HCT116 (cell line): Measurements from ENCODE around the gene KCNH5. TPM values are rescaled to one million over a fixed set of nuclear protein-coding genes. Genes with fewer than 3 reads are reported as not detected.

Source experiments
- ATAC-seq: fragments of 200-7000 bp; cut with Tn5 transposase; 2 replicates; pipeline ENCODE4 v1.9.1; 2020; ENCODE audit warnings: mild to moderate bottlenecking, moderate library complexity
- BruUV-seq: library from RNA; stranded (reverse); fragments of 400-500 nt; replicated peaks from 2 replicates; lab custom pipeline; 2021; lab: Mats Ljungman, UMichigan
- CTCF ChIA-PET: fragments of 300-600 bp; sonication (Branson Sonifier 250); formaldehyde crosslinking; loops from one replicate; lab custom pipeline; 2021; ENCODE audit warnings: antibody characterized with exemption; lab: Charles Lee
- POLR2A ChIA-PET: fragments of 300-600, 350-600 bp; sonication (Branson Sonifier 250); formaldehyde crosslinking; loops from one replicate; lab custom pipeline; 2021; ENCODE audit warnings: antibody characterized with exemption; lab: Charles Lee
- RAD21 ChIA-PET, 2 experiments: fragments of 300-600 bp; sonication (Branson Sonifier 250); formaldehyde crosslinking; loops; one replicate each; lab custom pipeline; 2023; ENCODE audit warnings: low total read pairs in 2 of 2; ENCODE audit not compliant: uncharacterized antibody in 2 of 2, unreplicated experiment in 2 of 2, low non-redundant PET in 1 of 2; lab: Charles Lee
- DNase-seq: peaks from one replicate; pipeline ENCODE4 v3.0.0-alpha.2; 2010; ENCODE audit warnings: low read depth, low spot score
- H2AFZ ChIP-seq: fragments of 200-600 bp; shearing (Covaris generic), sonication (generic); 2 replicates; pipeline ENCODE4 v1.6.1; 2017; ENCODE audit warnings: low read depth, mixed run types, mixed read lengths, antibody characterized with exemption, low read length; ENCODE audit not compliant: poor library complexity, severe bottlenecking
- H3K27ac ChIP-seq: 2 replicates; pipeline ENCODE4 v1.5.1; 2012; ENCODE audit warnings: low read depth, low read length
- H3K27me3 ChIP-seq: fragments of 200-600 bp; sonication (generic); 2 replicates; pipeline ENCODE4 v1.6.1; 2016; ENCODE audit warnings: mixed run types, low read length, mixed read lengths; ENCODE audit not compliant: insufficient read depth
- H3K36me3 ChIP-seq, 2 experiments: fragments of 200-500 bp in 1 of 2; fragments of 200-600 bp in 1 of 2; sonication (Bioruptor generic) in 1 of 2; sonication (generic) in 1 of 2; 2 replicates each; pipeline versions ENCODE4 v1.5.1 to v1.6.1; 2014 to 2016; ENCODE audit warnings: low read length in 2 of 2, inconsistent platforms in 1 of 2, mixed read lengths in 1 of 2, mixed run types in 1 of 2; ENCODE audit not compliant: insufficient read depth in 2 of 2, control insufficient read depth in 1 of 2
- H3K4me1 ChIP-seq, 2 experiments: fragments of 200-600 bp in 1 of 2; sonication (generic) in 1 of 2; 2 replicates each; pipeline versions ENCODE4 v1.5.1 to v1.6.1; 2012 to 2017; ENCODE audit warnings: low read length in 2 of 2, inconsistent platforms in 1 of 2, mild to moderate bottlenecking in 1 of 2, mixed read lengths in 1 of 2, mixed run types in 1 of 2, moderate library complexity in 1 of 2; ENCODE audit not compliant: insufficient read depth in 2 of 2, control insufficient read depth in 1 of 2
- H3K4me2 ChIP-seq: fragments of 200-600 bp; sonication (generic); 2 replicates; pipeline ENCODE4 v1.6.1; 2017; ENCODE audit warnings: mixed run types, low read length, mixed read lengths
- H3K4me3 ChIP-seq, 2 experiments: fragments of 200-600 bp in 1 of 2; sonication (generic) in 1 of 2; replicated peaks in 1 of 2; 2 replicates each; pipeline ENCODE4 v1.5.1; 2011 to 2016; ENCODE audit warnings: low read length in 2 of 2, control low read depth in 1 of 2, low read depth in 1 of 2, mild to moderate bottlenecking in 1 of 2, mixed read lengths in 1 of 2, mixed run types in 1 of 2
- H3K79me2 ChIP-seq: fragments of 200-600 bp; sonication (generic); 2 replicates; pipeline ENCODE4 v1.6.1; 2017; ENCODE audit warnings: mild to moderate bottlenecking, mixed run types, low read length, moderate library complexity, mixed read lengths; ENCODE audit not compliant: insufficient read depth
- H3K9ac ChIP-seq: fragments of 200-600 bp; sonication (generic); 2 replicates; pipeline ENCODE4 v1.6.1; 2016; ENCODE audit warnings: low read length, mixed read lengths
- H3K9me2 ChIP-seq: fragments of 200-600 bp; sonication (generic), shearing (Covaris generic); 2 replicates; pipeline ENCODE4 v1.6.1; 2017; ENCODE audit warnings: mixed run types, mild to moderate bottlenecking, moderate library complexity; ENCODE audit not compliant: insufficient read depth
- H3K9me3 ChIP-seq, 2 experiments: fragments of 200-500 bp in 1 of 2; fragments of 200-600 bp in 1 of 2; sonication (Bioruptor generic) in 1 of 2; sonication (generic) in 1 of 2; 2 replicates each; pipeline ENCODE4 v1.6.1; 2014 to 2017; ENCODE audit warnings: low read length in 2 of 2, mixed read lengths in 2 of 2, inconsistent platforms in 1 of 2, low read depth in 1 of 2, mild to moderate bottlenecking in 1 of 2, mixed run types in 1 of 2, moderate library complexity in 1 of 2; ENCODE audit not compliant: control insufficient read depth in 1 of 2, insufficient read depth in 1 of 2
- H4K20me1 ChIP-seq: fragments of 200-600 bp; sonication (generic), shearing (Covaris generic); 2 replicates; pipeline ENCODE4 v1.6.1; 2017; ENCODE audit warnings: mixed run types, mild to moderate bottlenecking, moderate library complexity; ENCODE audit not compliant: insufficient read depth
- CTCF ChIP-seq, 3 experiments: fragments of 200-600 bp in 1 of 3; sonication (generic) in 1 of 3; IDR thresholded peaks in 2 of 3; conservative IDR thresholded peaks in 1 of 3; 2 replicates each; pipeline ENCODE4 v1.5.1; 2012 to 2017; ENCODE audit warnings: low read depth in 2 of 3, low read length in 2 of 3, antibody characterized with exemption in 1 of 3, borderline replicate concordance in 1 of 3, control low read depth in 1 of 3, mild to moderate bottlenecking in 1 of 3, mixed read lengths in 1 of 3, mixed run types in 1 of 3, moderate library complexity in 1 of 3; ENCODE audit not compliant: insufficient read depth in 1 of 3
- EGR1 ChIP-seq: IDR thresholded peaks from 2 replicates; pipeline ENCODE4 v1.6.1; 2012; ENCODE audit warnings: low read depth
- EZH2 ChIP-seq: fragments of 200-600 bp; sonication (generic); IDR thresholded peaks from 2 replicates; pipeline ENCODE4 v1.6.1; 2017; ENCODE audit warnings: antibody characterized with exemption, mixed run types
- EZH2phosphoT487 ChIP-seq: fragments of 200-600 bp; IDR thresholded peaks from 2 replicates; pipeline ENCODE4 v1.6.1; 2018; ENCODE audit warnings: antibody characterized with exemption, borderline replicate concordance
- JUND ChIP-seq: IDR thresholded peaks from 2 replicates; pipeline ENCODE4 v1.6.1; 2012
- MAX ChIP-seq: IDR thresholded peaks from 2 replicates; pipeline ENCODE4 v1.6.1; 2012
- REST ChIP-seq: IDR thresholded peaks from 2 replicates; pipeline ENCODE4 v1.6.1; 2012; ENCODE audit warnings: low read depth
- YY1 ChIP-seq: IDR thresholded peaks from 2 replicates; pipeline ENCODE4 v1.6.1; 2011; ENCODE audit warnings: low read length, low read depth, moderate library complexity, mild to moderate bottlenecking; ENCODE audit not compliant: insufficient replicate concordance; ENCODE audit errors: extremely low read depth
- ZNF274 ChIP-seq: fragments of 200-500 bp; sonication (Bioruptor generic); IDR thresholded peaks from 2 replicates; pipeline ENCODE4 v1.6.1; 2014; ENCODE audit warnings: mild to moderate bottlenecking, low read depth, low read length, inconsistent platforms
- intact Hi-C: fragments of 100-400 bp; cut with micrococcal nuclease; formaldehyde crosslinking; loops from 2 replicates; pipeline ENCODE4 v1.10.0; 2022
- total RNA-seq: library from RNA; stranded (reverse); gene quantifications from one replicate; pipeline ENCODE4 v1.2.1, GENCODE V29; 2021; ENCODE audit not compliant: unreplicated experiment

Gene KCNH5
- total RNA-seq, 1 experiment from 2014 or later: not detected

GRCh38 chr14:62914025-62914424 lies 131.2 kb downstream of the KCNH5 start:
- no peak overlapping the region for H3K4me3 ChIP-seq
- H3K27me3 ChIP-seq: no peaks in the 10 kb centered on the region
- RAD21 ChIA-PET: no interaction called here
- H3K4me2 ChIP-seq: no peak overlapping the region
- TF ChIP-seq REST (no peak), MAX (no peak)
- no peak overlapping the region for H2AFZ ChIP-seq
- no TSS peak for BruUV-seq
- DNase-seq (no peak), ATAC-seq (no peak)
- no peaks in the 10 kb centered on the region for H3K4me1 ChIP-seq
- POLR2A ChIA-PET: no interaction called here
- intact Hi-C loops: no loop called here
- no peak overlapping the region for H3K27ac ChIP-seq
- no peaks in the 10 kb centered on the region for H4K20me1 ChIP-seq
- H3K79me2 ChIP-seq: no peaks in the 10 kb centered on the region
- H3K9me2 ChIP-seq: no peaks in the 10 kb centered on the region
- H3K36me3 ChIP-seq: no peaks in the 10 kb centered on the region
- H3K9ac ChIP-seq: no peak overlapping the region
- H3K9me3 ChIP-seq: peaks cover 0 to 11% of the 10 kb centered on the region in 2 experiments; a peak in 1 of 4 replicates
- CTCF ChIA-PET: no interaction called here

GRCh38 chr14:62908506-62908905 lies 136.8 kb downstream of the KCNH5 start:
- H3K9ac ChIP-seq: no peak overlapping the region
- H3K9me3 ChIP-seq: peaks cover 0 to 8% of the 10 kb centered on the region in 2 experiments; a peak in 2 of 4 replicates
- no peak overlapping the region for H3K4me3 ChIP-seq
- RAD21 ChIA-PET: no interaction called here
- DNase-seq: no peak
- no peak overlapping the region for H3K4me2 ChIP-seq
- CTCF ChIA-PET: no interaction called here
- ATAC-seq: no peak
- no peaks in the 10 kb centered on the region for H3K36me3 ChIP-seq
- no peaks in the 10 kb centered on the region for H3K27me3 ChIP-seq
- no peak overlapping the region for H2AFZ ChIP-seq
- POLR2A ChIA-PET: no interaction called here
- H3K27ac ChIP-seq: no peak overlapping the region
- no peaks in the 10 kb centered on the region for H3K79me2 ChIP-seq
- H3K9me2 ChIP-seq: no peaks in the 10 kb centered on the region
- no TSS peak for BruUV-seq
- H3K4me1 ChIP-seq: no peaks in the 10 kb centered on the region
- intact Hi-C loops: no loop called here
- H4K20me1 ChIP-seq: no peaks in the 10 kb centered on the region
- TF ChIP-seq EZH2phosphoT487 (no peak), ZNF274 (no peak), REST (no peak), EGR1 (no peak), JUND (no peak), CTCF (IDR thresholded peaks at IDR 0.05 in 2 of 3, conservative IDR thresholded peaks at IDR 0.05 in 1 of 3; ENCODE audit: borderline replicate concordance in 1 of 3, insufficient read depth in 1 of 3, low read depth in 2 of 3, low read length in 2 of 3) (no peak), YY1 (no peak), EZH2 (no peak)
